GM10266 (cell line): ENCODE data around the gene C6orf89.

Source experiments
- DNase-seq: peaks from one replicate; pipeline ENCODE4 v3.0.0; 2012; ENCODE audit errors: extremely low spot score
- CTCF ChIP-seq: IDR thresholded peaks from 2 replicates; pipeline ENCODE4 v1.5.1; 2012; ENCODE audit warnings: mild to moderate bottlenecking, low read depth; ENCODE audit not compliant: control insufficient read depth, insufficient read depth; ENCODE audit errors: missing control alignments

Gene C6orf89

GRCh38 chr6:36967301-36967700, 81.5 kb downstream of the C6orf89 start:
- no peak for TF ChIP-seq CTCF
- DNase-seq: no peak

GRCh38 chr6:36967757-36968156, 82.0 kb downstream of the C6orf89 start:
- no peak for DNase-seq
- TF ChIP-seq CTCF: no peak

- no peak for DNase-seq
- TF ChIP-seq CTCF: no peak
These were observed 82.7 kb downstream of the C6orf89 start for GRCh38 chr6:36968266-36968977.

GRCh38 chr6:36969240-36969691, 83.5 kb downstream of the C6orf89 start:
- no peak for TF ChIP-seq CTCF
- no peak for DNase-seq

GRCh38 chr6:36969988-36970891, 84.5 kb downstream of the C6orf89 start:
- DNase-seq: no peak
- no peak for TF ChIP-seq CTCF

GRCh38 chr6:36970892-36971842, 85.4 kb downstream of the C6orf89 start:
- TF ChIP-seq CTCF: no peak
- no peak for DNase-seq
